HepG2 (cell line): ENCODE measurements around the gene ZNF483. TPM values are rescaled to one million over a fixed set of nuclear protein-coding genes. Genes with fewer than 3 reads are reported as not detected.

Experiments
- ATAC-seq: fragments of 200-7000 bp; cut with Tn5 transposase; 3 replicates; pipeline ENCODE4 v1.9.1; 2020; ENCODE audit warnings: mild to moderate bottlenecking, moderate library complexity
- BruUV-seq: library from RNA; stranded (reverse); fragments of 400-500 nt; replicated peaks from 2 replicates; lab custom pipeline; 2021; lab: Mats Ljungman, UMichigan
- CTCF ChIA-PET: fragments of 300-600 bp; formaldehyde crosslinking; extraction: SDS; loops from one replicate; lab custom pipeline; 2021; ENCODE audit warnings: low total read pairs, inconsistent platforms, low intra/inter-chr PET ratio; lab: Yijun Ruan, JAX
- POLR2A ChIA-PET: fragments of 350-600 bp; sonication (Branson Sonifier 250); formaldehyde crosslinking; loops from one replicate; lab custom pipeline; 2020; ENCODE audit warnings: antibody characterized with exemption, inconsistent platforms; lab: Yijun Ruan, JAX
- DNase-seq: peaks from one replicate; pipeline ENCODE4 v3.0.0-alpha.2; 2015; ENCODE audit warnings: low spot score
- FAIRE-seq: peaks from 3 replicates; lab custom pipeline; 2011; peaks lifted over from hg19 to GRCh38; lab: Jason Lieb, UNC
- H2AFZ ChIP-seq: one replicate; pipeline ENCODE4 v1.6.1; 2011; ENCODE audit warnings: low read length, inconsistent platforms
- H3K27ac ChIP-seq: fragments of 300-600 bp; 3 replicates; pipeline ENCODE4 v1.8.0; 2011; ENCODE audit warnings: mixed run types, mild to moderate bottlenecking, mixed read lengths, low read length, inconsistent platforms; ENCODE audit not compliant: insufficient read depth; ENCODE audit errors: extremely low read length
- H3K27me3 ChIP-seq, 2 experiments: fragments of 200-600 bp in 1 of 2; 2 replicates in 1 of 2; 3 replicates in 1 of 2; pipeline versions ENCODE4 v1.6.0 to v1.8.0; 2011; ENCODE audit warnings: low read length in 2 of 2, mild to moderate bottlenecking in 2 of 2, moderate library complexity in 2 of 2, inconsistent platforms in 1 of 2; ENCODE audit not compliant: insufficient read depth in 2 of 2, control insufficient read depth in 1 of 2
- H3K36me3 ChIP-seq, 2 experiments: fragments of 200-600 bp in 1 of 2; replicated peaks in 1 of 2; 2 replicates in 1 of 2; 3 replicates in 1 of 2; pipeline versions ENCODE4 v1.5.1 to v1.8.0; 2011; ENCODE audit warnings: low read length in 2 of 2, inconsistent platforms in 1 of 2; ENCODE audit not compliant: insufficient read depth in 2 of 2, control insufficient read depth in 1 of 2
- H3K4me1 ChIP-seq: 2 replicates; pipeline ENCODE4 v1.5.1; 2012; ENCODE audit warnings: low read length, inconsistent platforms; ENCODE audit not compliant: insufficient read depth
- H3K4me2 ChIP-seq: 2 replicates; pipeline ENCODE4 v1.6.0; 2011; ENCODE audit warnings: low read depth, low read length, inconsistent platforms
- H3K4me3 ChIP-seq, 3 experiments: fragments of 200-600 bp in 1 of 3; sonication (generic), shearing (Covaris generic) in 1 of 3; replicated peaks in 1 of 3; 2 replicates each; pipeline ENCODE4 v1.5.1; 2011 to 2016; ENCODE audit warnings: low read length in 3 of 3, inconsistent platforms in 2 of 3, low read depth in 2 of 3, mild to moderate bottlenecking in 2 of 3, control low read depth in 1 of 3, mixed read lengths in 1 of 3; ENCODE audit not compliant: insufficient read depth in 1 of 3
- H3K79me2 ChIP-seq: one replicate; pipeline ENCODE4 v1.6.1; 2011; ENCODE audit warnings: low read length, inconsistent platforms; ENCODE audit not compliant: insufficient read depth
- H3K9ac ChIP-seq: 2 replicates; pipeline ENCODE4 v1.6.0; 2011; ENCODE audit warnings: mild to moderate bottlenecking, low read depth, low read length, inconsistent platforms; ENCODE audit not compliant: insufficient read depth
- H3K9me3 ChIP-seq: 2 replicates; pipeline ENCODE4 v1.5.1; 2012; ENCODE audit warnings: mild to moderate bottlenecking, low read length
- H4K20me1 ChIP-seq: 2 replicates; pipeline ENCODE4 v1.6.0; 2011; ENCODE audit warnings: inconsistent platforms, mild to moderate bottlenecking, low read length, moderate library complexity; ENCODE audit not compliant: insufficient read depth
- DNMT1 ChIP-seq: sonication (generic); formaldehyde crosslinking; IDR thresholded peaks from 2 replicates; pipeline ENCODE4 v1.5.1; 2020; ENCODE audit warnings: mild to moderate bottlenecking, missing genetic modification reagents
- HDAC1 ChIP-seq: sonication (generic); formaldehyde crosslinking; IDR thresholded peaks from 2 replicates; pipeline ENCODE4 v1.5.1; 2020; ENCODE audit warnings: mild to moderate bottlenecking, missing genetic modification reagents
- NFE2 ChIP-seq: sonication (generic); formaldehyde crosslinking; IDR thresholded peaks from 2 replicates; pipeline ENCODE4 v1.4.0; 2020; ENCODE audit warnings: missing genetic modification reagents
- SIX1 ChIP-seq: sonication (generic); formaldehyde crosslinking; IDR thresholded peaks from 2 replicates; pipeline ENCODE4 v1.4.0; 2020; ENCODE audit warnings: missing genetic modification reagents, borderline replicate concordance
- ZBTB7B ChIP-seq: sonication (generic); formaldehyde crosslinking; IDR thresholded peaks from 2 replicates; pipeline ENCODE4 v1.4.0; 2020; ENCODE audit warnings: missing genetic modification reagents
- ZNF550 ChIP-seq: sonication (generic); formaldehyde crosslinking; IDR thresholded peaks from 2 replicates; pipeline ENCODE4 v1.4.0; 2020; ENCODE audit warnings: mild to moderate bottlenecking, missing genetic modification reagents, borderline replicate concordance
- ZNF557 ChIP-seq: sonication (generic); formaldehyde crosslinking; IDR thresholded peaks from 2 replicates; pipeline ENCODE4 v1.4.0; 2020; ENCODE audit warnings: missing genetic modification reagents
- ZNF572 ChIP-seq: sonication (generic); formaldehyde crosslinking; IDR thresholded peaks from 2 replicates; pipeline ENCODE4 v1.5.1; 2020; ENCODE audit warnings: mild to moderate bottlenecking, missing genetic modification reagents
- WGBS: methylation state at CpG from one replicate; pipeline ENCODE4 v1.1.6; 2017; ENCODE audit warnings: low lambda C conversion rate; 5-methylcytosine and 5-hydroxymethylcytosine counted together
- in situ Hi-C: cut with HindIII; loops from 2 replicates; pipeline ENCODE4 v1.10.0; 2017; ENCODE audit warnings: low pct_unique_long_range_greater_than_20kb; ENCODE audit not compliant: extremely low pct_ligation_motif_present
- intact Hi-C: fragments of 100-400 bp; cut with micrococcal nuclease; formaldehyde crosslinking; loops from one replicate; pipeline ENCODE4 v1.10.0; 2022; ENCODE audit not compliant: unreplicated experiment
- polyA plus RNA-seq, 8 experiments: library from polyadenylated mRNA; depleted of rRNA in 3 of 8; stranded (reverse) in 7 of 8; unstranded in 1 of 8; fragments of >200 nt; fragmentation: Illumina TruSeq in 4 of 8; extraction: Trizol in 4 of 8; gene quantifications; 2 replicates each; pipeline versions ENCODE4 v1.2.1 to v1.2.3, GENCODE V29; 2011 to 2016; ENCODE audit warnings: low read depth in 4 of 8, missing spikeins in 1 of 8, mixed read lengths in 1 of 8; ENCODE audit not compliant: insufficient read depth in 1 of 8
- total RNA-seq, 5 experiments: library from RNA; depleted of rRNA; stranded (reverse); fragments of >200 nt; fragmentation: Illumina TruSeq; extraction: Trizol; gene quantifications; 2 replicates each; pipeline ENCODE4 v1.2.3, GENCODE V29; 2016; ENCODE audit warnings: low read depth in 1 of 5
- TF ChIP-seq, protein P1 (sequence below): IDR thresholded peaks from 2 replicates; pipeline ENCODE4 v1.6.1; 2016; ENCODE audit warnings: low read depth, control low read depth
- TF ChIP-seq, protein P2 (sequence below): IDR thresholded peaks from 2 replicates; pipeline ENCODE4 v1.6.1; 2016; ENCODE audit warnings: mild to moderate bottlenecking

Gene ZNF483
- total and polyA plus RNA-seq, 2 of the 13 experiments (the other 11 are each of a cell fraction or from before 2014, with no cell fraction given) = 2.0 to 9.5 TPM

DNA sequence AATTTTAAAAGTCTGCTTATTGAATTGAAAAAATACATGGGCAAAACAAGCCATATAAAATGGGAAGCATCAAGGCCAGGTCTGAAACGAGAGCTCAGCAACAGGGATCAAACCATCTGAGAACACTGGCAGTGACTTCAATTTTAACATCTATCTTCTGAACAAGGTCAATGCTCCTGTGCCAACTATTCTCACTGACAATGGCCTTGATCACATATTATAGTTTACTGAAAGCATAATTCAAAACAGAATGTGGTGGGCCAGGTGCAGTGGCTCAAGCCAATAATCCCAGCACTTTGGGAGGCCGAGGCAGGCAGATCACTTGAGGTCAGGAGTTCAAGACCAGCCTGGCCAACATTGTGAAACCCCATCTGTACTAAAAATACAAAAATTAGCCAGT lies 49.8 kb upstream of the ZNF483 start (continued):
- TF ChIP-seq, protein P1, sequence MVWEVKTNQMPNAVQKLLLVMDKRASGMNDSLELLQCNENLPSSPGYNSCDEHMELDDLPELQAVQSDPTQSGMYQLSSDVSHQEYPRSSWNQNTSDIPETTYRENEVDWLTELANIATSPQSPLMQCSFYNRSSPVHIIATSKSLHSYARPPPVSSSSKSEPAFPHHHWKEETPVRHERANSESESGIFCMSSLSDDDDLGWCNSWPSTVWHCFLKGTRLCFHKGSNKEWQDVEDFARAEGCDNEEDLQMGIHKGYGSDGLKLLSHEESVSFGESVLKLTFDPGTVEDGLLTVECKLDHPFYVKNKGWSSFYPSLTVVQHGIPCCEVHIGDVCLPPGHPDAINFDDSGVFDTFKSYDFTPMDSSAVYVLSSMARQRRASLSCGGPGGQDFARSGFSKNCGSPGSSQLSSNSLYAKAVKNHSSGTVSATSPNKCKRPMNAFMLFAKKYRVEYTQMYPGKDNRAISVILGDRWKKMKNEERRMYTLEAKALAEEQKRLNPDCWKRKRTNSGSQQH (CRISPR knock-in tag) = no peak
- no peak for TF ChIP-seq ZNF550
- no peak for TF ChIP-seq SIX1 (CRISPR knock-in tag)
- TF ChIP-seq ZBTB7B (CRISPR knock-in tag) = no peak

DNA sequence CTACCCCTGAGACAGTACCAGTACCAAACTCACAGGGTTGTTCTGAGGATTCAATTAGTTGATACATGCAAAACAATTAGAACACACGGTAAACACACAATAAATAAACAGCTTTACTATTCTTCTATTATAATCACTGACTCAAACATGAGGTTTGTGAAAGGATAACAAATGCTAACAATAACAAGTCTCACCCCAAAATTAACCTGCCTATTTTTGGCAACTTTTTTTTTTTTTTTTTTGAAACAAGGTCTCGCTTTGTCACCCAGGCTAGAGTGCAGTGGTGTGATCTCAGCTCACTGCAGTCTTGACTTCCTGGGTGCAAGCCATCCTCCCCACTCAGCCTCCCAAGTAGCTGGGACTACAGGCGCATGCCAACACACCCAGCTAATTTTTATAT lies 47.3 kb upstream of the ZNF483 start:
- ChIA-PET POLR2A (no interaction called here), CTCF (no interaction called here)
- WGBS = 96% methylated on average over 3 of the region's 3 CpGs

More for the DNA sequence above, 47.3 kb upstream of the ZNF483 start:
- no peak overlapping the region for H3K4me2 ChIP-seq
- no peak for TF ChIP-seq NFE2 (CRISPR knock-in tag)
- TF ChIP-seq ZNF557 (CRISPR knock-in tag) = no peak
- no peak for TF ChIP-seq ZNF572 (CRISPR knock-in tag)
- TF ChIP-seq, protein P2, sequence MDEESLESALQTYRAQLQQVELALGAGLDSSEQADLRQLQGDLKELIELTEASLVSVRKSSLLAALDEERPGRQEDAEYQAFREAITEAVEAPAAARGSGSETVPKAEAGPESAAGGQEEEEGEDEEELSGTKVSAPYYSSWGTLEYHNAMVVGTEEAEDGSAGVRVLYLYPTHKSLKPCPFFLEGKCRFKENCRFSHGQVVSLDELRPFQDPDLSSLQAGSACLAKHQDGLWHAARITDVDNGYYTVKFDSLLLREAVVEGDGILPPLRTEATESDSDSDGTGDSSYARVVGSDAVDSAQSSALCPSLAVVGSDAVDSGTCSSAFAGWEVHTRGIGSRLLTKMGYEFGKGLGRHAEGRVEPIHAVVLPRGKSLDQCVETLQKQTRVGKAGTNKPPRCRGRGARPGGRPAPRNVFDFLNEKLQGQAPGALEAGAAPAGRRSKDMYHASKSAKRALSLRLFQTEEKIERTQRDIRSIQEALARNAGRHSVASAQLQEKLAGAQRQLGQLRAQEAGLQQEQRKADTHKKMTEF (CRISPR knock-in tag) = no peak
- TF ChIP-seq DNMT1 (CRISPR knock-in tag) = no peak
- no peak for TF ChIP-seq HDAC1 (CRISPR knock-in tag)
- in situ Hi-C loops = no loop called here
- FAIRE-seq (no peak), ATAC-seq (no peak), DNase-seq (no peak)
- H3K9me3 ChIP-seq = no peaks in the 10 kb centered on the region
- H3K27me3 ChIP-seq = no peaks in the 10 kb centered on the region
- peaks cover 50% of the 10 kb centered on the region for H4K20me1 ChIP-seq
- H3K27ac ChIP-seq = no peak overlapping the region
- no TSS peak for BruUV-seq
- H3K9ac ChIP-seq = no peak overlapping the region
- H3K79me2 ChIP-seq = peaks cover 97% of the 10 kb centered on the region
- no peak overlapping the region for H2AFZ ChIP-seq
- H3K4me3 ChIP-seq = no peak overlapping the region
- H3K4me1 ChIP-seq = peaks cover 52% of the 10 kb centered on the region
- intact Hi-C loops = no loop called here
- H3K36me3 ChIP-seq = 0 out of 5 replicates have a peak, but pooled peaks cover 2 to 3% of the 10 kb centered on the region in 2 experiments
